ENCODE measurements around the gene CCDC146.
A peak's percentile ranks its signal among the peaks of the same experiment; 100 is the strongest.

Gene CCDC146

GRCh38 chr7:77284005-77284404 lies 161.6 kb downstream of the CCDC146 start:
- TF ChIP-seq, protein P1, sequence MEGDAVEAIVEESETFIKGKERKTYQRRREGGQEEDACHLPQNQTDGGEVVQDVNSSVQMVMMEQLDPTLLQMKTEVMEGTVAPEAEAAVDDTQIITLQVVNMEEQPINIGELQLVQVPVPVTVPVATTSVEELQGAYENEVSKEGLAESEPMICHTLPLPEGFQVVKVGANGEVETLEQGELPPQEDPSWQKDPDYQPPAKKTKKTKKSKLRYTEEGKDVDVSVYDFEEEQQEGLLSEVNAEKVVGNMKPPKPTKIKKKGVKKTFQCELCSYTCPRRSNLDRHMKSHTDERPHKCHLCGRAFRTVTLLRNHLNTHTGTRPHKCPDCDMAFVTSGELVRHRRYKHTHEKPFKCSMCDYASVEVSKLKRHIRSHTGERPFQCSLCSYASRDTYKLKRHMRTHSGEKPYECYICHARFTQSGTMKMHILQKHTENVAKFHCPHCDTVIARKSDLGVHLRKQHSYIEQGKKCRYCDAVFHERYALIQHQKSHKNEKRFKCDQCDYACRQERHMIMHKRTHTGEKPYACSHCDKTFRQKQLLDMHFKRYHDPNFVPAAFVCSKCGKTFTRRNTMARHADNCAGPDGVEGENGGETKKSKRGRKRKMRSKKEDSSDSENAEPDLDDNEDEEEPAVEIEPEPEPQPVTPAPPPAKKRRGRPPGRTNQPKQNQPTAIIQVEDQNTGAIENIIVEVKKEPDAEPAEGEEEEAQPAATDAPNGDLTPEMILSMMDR (IDR thresholded peaks at IDR 0.05; ENCODE audit: insufficient read depth, low read depth, low read length, missing control alignments), result no peak
- no peak overlapping the region for H3K4me3 ChIP-seq (ENCODE audit: low read length)
- DNase-seq (ENCODE audit: low read depth), result no peak

DNA sequence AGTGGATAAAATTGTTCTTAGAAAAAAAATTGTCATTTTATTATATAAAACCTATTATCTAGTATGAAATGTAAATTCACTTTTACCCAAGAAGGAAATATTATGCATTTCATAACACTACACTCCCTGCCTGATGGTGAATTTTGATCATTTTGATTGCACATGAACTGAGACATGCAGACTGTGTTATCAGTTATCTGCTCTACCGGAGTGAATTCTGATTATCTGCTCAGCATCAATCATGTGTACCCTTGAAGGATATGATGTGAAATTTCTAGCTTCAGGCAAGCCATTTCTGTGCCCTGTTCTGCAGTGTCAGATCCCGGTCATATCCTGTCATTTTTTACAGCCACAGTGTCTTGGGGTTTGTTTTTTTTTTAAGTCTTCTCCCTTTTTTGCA lies 162.2 kb downstream of the CCDC146 start:
- no peak overlapping the region for H3K4me3 ChIP-seq (ENCODE audit: low read length)
- TF ChIP-seq, protein P1 (IDR thresholded peaks at IDR 0.05; ENCODE audit: insufficient read depth, low read depth, low read length, missing control alignments), result no peak
- no peak for DNase-seq (ENCODE audit: low read depth)

- TF ChIP-seq, protein P1 (IDR thresholded peaks at IDR 0.05; ENCODE audit: insufficient read depth, low read depth, low read length, missing control alignments), result no peak
- DNase-seq (ENCODE audit: low read depth), result peak; percentile 29
- H3K4me3 ChIP-seq (ENCODE audit: low read length), result no peak overlapping the region
These were observed 166.4 kb downstream of the CCDC146 start for GRCh38 chr7:77288676-77289320.

DNA sequence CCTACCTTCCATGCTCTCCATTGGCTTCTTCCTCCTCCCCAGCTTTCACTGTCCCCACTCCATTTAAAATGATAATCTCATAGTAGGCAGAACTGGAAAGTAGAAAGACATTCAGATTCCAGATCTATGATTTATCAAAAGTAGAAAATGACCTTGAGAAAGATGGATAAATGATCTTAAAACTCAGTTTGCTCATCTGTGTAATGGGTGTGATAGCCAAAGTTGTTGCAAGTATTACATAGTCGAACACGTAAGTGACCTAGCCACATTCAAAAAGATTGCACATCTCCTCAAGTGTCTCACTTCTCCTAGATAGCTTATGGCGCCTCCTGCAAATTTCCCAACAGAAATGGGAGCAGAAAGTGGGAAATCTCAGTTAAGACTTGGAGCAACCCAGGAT lies 167.0 kb downstream of the CCDC146 start:
- TF ChIP-seq, protein P1 (IDR thresholded peaks at IDR 0.05; ENCODE audit: insufficient read depth, low read depth, low read length, missing control alignments), result no peak
- H3K4me3 ChIP-seq (ENCODE audit: low read length), result no peak overlapping the region
- no peak for DNase-seq (ENCODE audit: low read depth)

GRCh38 chr7:77290425-77290824 lies 168.0 kb downstream of the CCDC146 start:
- TF ChIP-seq, protein P1 (IDR thresholded peaks at IDR 0.05; ENCODE audit: insufficient read depth, low read depth, low read length, missing control alignments), result no peak
- DNase-seq (ENCODE audit: low read depth), result no peak

GRCh38 chr7:77293046-77293445 lies 170.6 kb downstream of the CCDC146 start:
- no peak for DNase-seq (ENCODE audit: low read depth)
- no peak overlapping the region for H3K4me3 ChIP-seq (ENCODE audit: low read length)
- TF ChIP-seq, protein P1 (IDR thresholded peaks at IDR 0.05; ENCODE audit: insufficient read depth, low read depth, low read length, missing control alignments), result peak; percentile 9

More at GRCh38 chr7:77290425-77290824, 168.0 kb downstream of the CCDC146 start:
- H3K4me3 ChIP-seq (ENCODE audit: low read length), result no peak overlapping the region

- H3K4me3 ChIP-seq (ENCODE audit: low read length), result no peak overlapping the region
- no peak for DNase-seq (ENCODE audit: low read depth)
- TF ChIP-seq, protein P1 (IDR thresholded peaks at IDR 0.05; ENCODE audit: insufficient read depth, low read depth, low read length, missing control alignments), result no peak
These were observed 173.1 kb downstream of the CCDC146 start for GRCh38 chr7:77295549-77295948.

Data from epithelial cell of esophagus (primary cell).